Uterus (tissue), 4 donors: ENCODE results near the gene DNAJC11. TPM values are rescaled to one million over a fixed set of nuclear protein-coding genes. Genes with fewer than 3 reads are reported as not detected.

Source experiments
- DNase-seq, 2 donors: peaks; one replicate each; pipeline ENCODE4 v3.0.0-alpha.2; 2019 to 2020
- H3K27ac ChIP-seq, 2 donors: fragments of 200-600 bp; sonication (generic); 1 replicate in 1 of 2; 2 replicates in 1 of 2; pipeline ENCODE4 v1.5.1; 2016 to 2018
- H3K27me3 ChIP-seq, 2 donors: fragments of 200-600 bp; sonication (generic); one replicate each; pipeline ENCODE4 v1.5.1; 2018 to 2019; ENCODE audit warnings: control low read depth in 1 of 2
- H3K36me3 ChIP-seq, 2 donors: fragments of 200-600 bp; sonication (generic); one replicate each; pipeline ENCODE4 v1.5.1; 2019; ENCODE audit warnings: control low read depth in 1 of 2
- H3K4me1 ChIP-seq, 2 donors: fragments of 200-600 bp; sonication (generic); one replicate each; pipeline ENCODE4 v1.5.1; 2018 to 2019; ENCODE audit warnings: control low read depth in 1 of 2
- H3K4me3 ChIP-seq, 2 donors: fragments of 200-600 bp; sonication (generic); 1 replicate in 1 of 2; 2 replicates in 1 of 2; pipeline ENCODE4 v1.5.1; 2018 to 2019; ENCODE audit warnings: mild to moderate bottlenecking in 1 of 2
- H3K9me3 ChIP-seq, 2 donors: fragments of 200-600 bp; sonication (generic); one replicate each; pipeline ENCODE4 v1.5.1; 2019; ENCODE audit warnings: control low read depth in 1 of 2
- POLR2A ChIP-seq, 2 donors: fragments of 450-650 bp; IDR thresholded peaks; one replicate each; pipeline ENCODE4 v1.6.1; 2016; ENCODE audit warnings: antibody characterized with exemption in 2 of 2, mild to moderate bottlenecking in 1 of 2, moderate library complexity in 1 of 2
- intact Hi-C: fragments of 100-400 bp; cut with DNase I; formaldehyde crosslinking; loops from one replicate; pipeline ENCODE4 v1.15.1; 2023; ENCODE audit warnings: low total_unique reads
- total RNA-seq, 4 donors: library from RNA; depleted of rRNA in 3 of 4; stranded (reverse); fragments of >200 nt in 3 of 4; gene quantifications; one replicate each; pipeline versions ENCODE4 v1.1.0 to v1.2.4, GENCODE V29; 2014 to 2023
- TF ChIP-seq, protein P1 (sequence below), 4 experiments: fragments of 200-600 bp in 2 of 4; fragments of 450-650 bp in 2 of 4; sonication (generic) in 2 of 4; IDR thresholded peaks; one replicate each; pipeline ENCODE4 v1.5.1; 2016 to 2019; ENCODE audit warnings: antibody characterized with exemption in 4 of 4, mild to moderate bottlenecking in 2 of 4, moderate library complexity in 1 of 4
- donor health status: DM: yes; HTN: yes; CAD: no.

DNAJC11 gene
- total RNA-seq, 4 donors from 2014 or later: 11.5 to 47.2 (median 22.3) TPM

- H3K27me3 ChIP-seq: no peaks in the 10 kb centered on the region
- peaks cover 0 to 12% of the 10 kb centered on the region in 2 donors for H3K4me1 ChIP-seq
- DNase-seq: no peak
- H3K36me3 ChIP-seq: no peaks in the 10 kb centered on the region
- TF ChIP-seq, protein P1, sequence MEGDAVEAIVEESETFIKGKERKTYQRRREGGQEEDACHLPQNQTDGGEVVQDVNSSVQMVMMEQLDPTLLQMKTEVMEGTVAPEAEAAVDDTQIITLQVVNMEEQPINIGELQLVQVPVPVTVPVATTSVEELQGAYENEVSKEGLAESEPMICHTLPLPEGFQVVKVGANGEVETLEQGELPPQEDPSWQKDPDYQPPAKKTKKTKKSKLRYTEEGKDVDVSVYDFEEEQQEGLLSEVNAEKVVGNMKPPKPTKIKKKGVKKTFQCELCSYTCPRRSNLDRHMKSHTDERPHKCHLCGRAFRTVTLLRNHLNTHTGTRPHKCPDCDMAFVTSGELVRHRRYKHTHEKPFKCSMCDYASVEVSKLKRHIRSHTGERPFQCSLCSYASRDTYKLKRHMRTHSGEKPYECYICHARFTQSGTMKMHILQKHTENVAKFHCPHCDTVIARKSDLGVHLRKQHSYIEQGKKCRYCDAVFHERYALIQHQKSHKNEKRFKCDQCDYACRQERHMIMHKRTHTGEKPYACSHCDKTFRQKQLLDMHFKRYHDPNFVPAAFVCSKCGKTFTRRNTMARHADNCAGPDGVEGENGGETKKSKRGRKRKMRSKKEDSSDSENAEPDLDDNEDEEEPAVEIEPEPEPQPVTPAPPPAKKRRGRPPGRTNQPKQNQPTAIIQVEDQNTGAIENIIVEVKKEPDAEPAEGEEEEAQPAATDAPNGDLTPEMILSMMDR (IDR thresholded peaks at IDR 0.05): no peak
- no peak for TF ChIP-seq POLR2A (IDR thresholded peaks at IDR 0.05)
- no peak overlapping the region for H3K27ac ChIP-seq
- no peaks in the 10 kb centered on the region for H3K9me3 ChIP-seq
- no peak overlapping the region for H3K4me3 ChIP-seq
- intact Hi-C loops: no loop called here
Observed at GRCh38 chr1:6674771-6675170, 26.8 kb downstream of the DNAJC11 start.

DNA sequence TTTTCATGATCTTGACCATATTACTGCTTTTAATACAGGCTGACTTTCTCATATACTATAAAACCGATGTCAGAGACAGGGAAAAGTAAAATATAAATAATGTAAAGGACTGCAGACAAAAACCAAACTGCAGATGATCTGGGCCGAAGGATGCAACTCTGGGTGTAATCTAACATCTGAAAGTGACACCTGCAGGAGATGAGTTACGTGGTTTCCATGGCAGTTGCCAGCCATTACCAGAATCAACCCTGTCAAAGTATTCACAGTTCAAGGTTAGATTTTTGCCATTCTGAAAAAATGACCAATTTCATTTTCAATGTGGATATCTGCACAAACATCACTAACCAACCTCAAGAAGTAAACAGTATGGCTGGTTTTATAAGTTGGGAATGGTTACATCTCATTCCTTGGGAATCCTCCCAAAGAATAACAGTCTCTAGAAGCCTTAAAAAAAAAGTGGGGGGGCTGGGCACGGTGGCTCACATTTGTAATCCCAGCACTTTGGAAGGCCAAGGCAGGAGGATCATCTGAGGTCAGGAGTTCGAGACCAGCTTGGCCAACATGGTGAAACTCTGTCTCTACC, 27.7 kb downstream of the DNAJC11 start:
- intact Hi-C loops: no loop called here
- peaks cover 0 to 12% of the 10 kb centered on the region in 2 donors for H3K4me1 ChIP-seq
- DNase-seq: no peak
- no peaks in the 10 kb centered on the region for H3K36me3 ChIP-seq
- no peaks in the 10 kb centered on the region for H3K27me3 ChIP-seq
- H3K27ac ChIP-seq: no peak overlapping the region
- no peak for TF ChIP-seq POLR2A (IDR thresholded peaks at IDR 0.05)
- TF ChIP-seq, protein P1 (IDR thresholded peaks at IDR 0.05): no peak
- no peaks in the 10 kb centered on the region for H3K9me3 ChIP-seq
- no peak overlapping the region for H3K4me3 ChIP-seq

- intact Hi-C loops: no loop called here
- Histone ChIP-seq H3K4me3 (no peak overlapping the region), H3K36me3 (no peaks in the 10 kb centered on the region), H3K27ac (no peak overlapping the region), H3K27me3 (no peaks in the 10 kb centered on the region), H3K9me3 (no peaks in the 10 kb centered on the region), H3K4me1 (peaks cover 0 to 12% of the 10 kb centered on the region in 2 donors)
- TF ChIP-seq, protein P1 (IDR thresholded peaks at IDR 0.05): no peak
- TF ChIP-seq POLR2A (IDR thresholded peaks at IDR 0.05): no peak
- DNase-seq: no peak
Observed at GRCh38 chr1:6672558-6672957, 29.1 kb downstream of the DNAJC11 start.

DNA sequence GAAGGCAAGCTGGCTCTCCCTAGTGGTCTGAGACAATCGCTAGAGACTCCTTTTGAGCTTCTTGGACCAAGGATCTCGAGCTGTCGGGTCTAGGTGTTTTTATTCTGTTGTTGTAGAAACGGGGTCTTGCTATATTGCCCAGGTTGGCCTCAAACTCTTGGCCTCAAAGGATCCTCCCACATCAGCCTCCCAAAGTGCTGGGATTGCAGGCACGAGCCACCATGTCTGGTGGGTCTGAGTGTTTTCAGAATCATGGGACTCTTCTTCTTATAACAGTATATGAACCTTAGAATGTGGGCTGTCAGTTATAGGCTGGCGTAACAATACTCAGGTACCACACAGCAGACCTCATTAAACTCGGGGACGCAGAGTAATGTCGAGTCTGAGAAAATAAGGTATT, 33.1 kb downstream of the DNAJC11 start:
- H3K27me3 ChIP-seq: no peaks in the 10 kb centered on the region
- no peaks in the 10 kb centered on the region for H3K9me3 ChIP-seq
- TF ChIP-seq, protein P1 (IDR thresholded peaks at IDR 0.05): no peak
- no peak for TF ChIP-seq POLR2A (IDR thresholded peaks at IDR 0.05)
- intact Hi-C loops: no loop called here
- H3K36me3 ChIP-seq: no peaks in the 10 kb centered on the region
- H3K4me1 ChIP-seq: peaks cover 0 to 12% of the 10 kb centered on the region in 2 donors
- no peak for DNase-seq
- no peak overlapping the region for H3K27ac ChIP-seq
- no peak overlapping the region for H3K4me3 ChIP-seq

- no peaks in the 10 kb centered on the region for H3K9me3 ChIP-seq
- intact Hi-C loops: no loop called here
- H3K36me3 ChIP-seq: no peaks in the 10 kb centered on the region
- no peak overlapping the region for H3K27ac ChIP-seq
- H3K4me3 ChIP-seq: no peak overlapping the region
- DNase-seq: no peak
- peaks cover 0 to 5% of the 10 kb centered on the region in 2 donors for H3K4me1 ChIP-seq
- no peaks in the 10 kb centered on the region for H3K27me3 ChIP-seq
- TF ChIP-seq, protein P1 (IDR thresholded peaks at IDR 0.05): no peak
- TF ChIP-seq POLR2A (IDR thresholded peaks at IDR 0.05): no peak
Observed at GRCh38 chr1:6667139-6667538, 34.5 kb downstream of the DNAJC11 start.
